ENCODE results near the gene PCK1. TPM values are rescaled to one million over a fixed set of nuclear protein-coding genes. Genes with fewer than 3 reads are reported as not detected.

Gene PCK1
- total and polyA plus RNA-seq, 2 experiments from 2014 or later, result not detected

Other genes starting within 250 kb of the PCK1 start
- gene SPO11, start 231.3 kb upstream of the PCK1 start, total RNA-seq (2014; rRNA removed; shearing (Covaris generic)), result not detected in 2 replicates
- not detected in 2 replicates for gene SPO11, start 231.3 kb upstream of the PCK1 start, polyA plus RNA-seq (2016; fragmentation: Nextera tagmentation; extraction: Ambion mirVana)
- gene RAE1, start 209.9 kb upstream of the PCK1 start, total RNA-seq (2014; rRNA removed; shearing (Covaris generic)), result 43.3 and 59.7 TPM in 2 replicates
- gene RAE1, start 209.9 kb upstream of the PCK1 start, polyA plus RNA-seq (2016; fragmentation: Nextera tagmentation; extraction: Ambion mirVana), result 33.0 and 35.4 TPM in 2 replicates
- 77.6 and 80.5 TPM in 2 replicates for gene RBM38, start 169.7 kb upstream of the PCK1 start, total RNA-seq (2014; rRNA removed; shearing (Covaris generic))
- gene RBM38, start 169.7 kb upstream of the PCK1 start, polyA plus RNA-seq (2016; fragmentation: Nextera tagmentation; extraction: Ambion mirVana), result 22.9 and 32.6 TPM in 2 replicates
- gene CTCFL, start 36.0 kb upstream of the PCK1 start, total RNA-seq (2014; rRNA removed; shearing (Covaris generic)), result 1.4 and 2.1 TPM in 2 replicates
- gene CTCFL, start 36.0 kb upstream of the PCK1 start, polyA plus RNA-seq (2016; fragmentation: Nextera tagmentation; extraction: Ambion mirVana), result 0.55 and 0.80 TPM in 2 replicates
- gene ZBP1, start 59.3 kb downstream of the PCK1 start, total RNA-seq (2014; rRNA removed; shearing (Covaris generic)), result not detected in 2 replicates
- not detected in 2 replicates for gene ZBP1, start 59.3 kb downstream of the PCK1 start, polyA plus RNA-seq (2016; fragmentation: Nextera tagmentation; extraction: Ambion mirVana)
- gene PMEPA1, start 148.9 kb downstream of the PCK1 start, total RNA-seq (2014; rRNA removed; shearing (Covaris generic)), result 7.3 and 8.9 TPM in 2 replicates
- 13.5 and 15.4 TPM in 2 replicates for gene PMEPA1, start 148.9 kb downstream of the PCK1 start, polyA plus RNA-seq (2016; fragmentation: Nextera tagmentation; extraction: Ambion mirVana)